Measurements from ENCODE around the gene ANKRD40. TPM values are rescaled to one million over a fixed set of nuclear protein-coding genes. Genes with fewer than 3 reads are reported as not detected.

ANKRD40 gene
- total and polyA plus RNA-seq, 9 of the 15 experiments (the other 6 are each of a cell fraction or from before 2014, with no cell fraction given), result 9.0 to 28.9 (median 27.7) TPM

GRCh38 chr17:50708050-50709000 is 611 bp upstream of the ANKRD40 start (continued):
- TF ChIP-seq TSHZ1 (CRISPR knock-in tag; IDR thresholded peaks at IDR 0.05) (no peak), ZNF184 (CRISPR knock-in tag; IDR thresholded peaks at IDR 0.05) (no peak), NONO (IDR thresholded peaks at IDR 0.05; ENCODE audit: low read depth in 2 of 2, low read length in 1 of 2) (no peak), MYNN (IDR thresholded peaks at IDR 0.05) (no peak), MYNN (CRISPR knock-in tag; IDR thresholded peaks at IDR 0.05) (no peak), NR2C2 (CRISPR knock-in tag; IDR thresholded peaks at IDR 0.05) (no peak), NR2C2 (tag; IDR thresholded peaks at IDR 0.05) (no peak), AFF4 (CRISPR knock-in tag; IDR thresholded peaks at IDR 0.05) (no peak; the same call in 1 of the 2 replicates), IRF1 (CRISPR knock-in tag; IDR thresholded peaks at IDR 0.05; ENCODE audit: borderline replicate concordance) (no peak), GTF2E2 (tag; IDR thresholded peaks at IDR 0.05) (peak; percentile 74), NUFIP1 (IDR thresholded peaks at IDR 0.05; ENCODE audit: partially characterized antibody) (no peak), DNMT1 (IDR thresholded peaks at IDR 0.05) (no peak), SMARCA4 (IDR thresholded peaks at IDR 0.05) (peak; percentile 65), MEIS2 (IDR thresholded peaks at IDR 0.05; ENCODE audit: partially characterized antibody) (no peak), SRF (CRISPR knock-in tag; IDR thresholded peaks at IDR 0.05) (peak in 1 of 2 experiments; percentile 64; a peak in 2 of 4 replicates), KAT2B (IDR thresholded peaks at IDR 0.05; ENCODE audit: low read depth, low read length) (no peak), PKNOX1 (IDR thresholded peaks at IDR 0.05) (no peak)
